H9 (cell line): ENCODE data around the gene RNF26. TPM values are rescaled to one million over a fixed set of nuclear protein-coding genes. Genes with fewer than 3 reads are reported as not detected.

ENCODE experiments used
- DNase-seq: peaks from one replicate; pipeline ENCODE4 v3.0.0-alpha.2; 2017
- H2AFZ ChIP-seq: one replicate; pipeline ENCODE4 v1.6.1; 2013; ENCODE audit warnings: mild to moderate bottlenecking, low read length, control low read depth, moderate library complexity
- H2AK5ac ChIP-seq: 2 replicates; pipeline ENCODE4 v1.6.1; 2013; ENCODE audit warnings: low read length, control low read depth, mixed read lengths; ENCODE audit not compliant: insufficient read length
- H2BK120ac ChIP-seq: one replicate; pipeline ENCODE4 v1.6.1; 2013; ENCODE audit warnings: low read depth, mild to moderate bottlenecking, low read length, control low read depth, inconsistent platforms; ENCODE audit not compliant: poor library complexity, severe bottlenecking
- H2BK12ac ChIP-seq: 2 replicates; pipeline ENCODE4 v1.6.1; 2013; ENCODE audit warnings: low read length, control low read depth, mixed read lengths, low read depth; ENCODE audit not compliant: insufficient read length
- H2BK15ac ChIP-seq: 2 replicates; pipeline ENCODE4 v1.6.1; 2013; ENCODE audit warnings: low read depth, low read length, control low read depth
- H2BK20ac ChIP-seq: one replicate; pipeline ENCODE4 v1.6.1; 2013; ENCODE audit warnings: low read depth, mild to moderate bottlenecking, low read length, control low read depth, inconsistent platforms; ENCODE audit not compliant: poor library complexity, severe bottlenecking
- H2BK5ac ChIP-seq: 2 replicates; pipeline ENCODE4 v1.6.1; 2013; ENCODE audit warnings: low read length, control low read depth, mixed read lengths; ENCODE audit not compliant: insufficient read length
- H3K14ac ChIP-seq: 2 replicates; pipeline ENCODE4 v1.6.1; 2013; ENCODE audit warnings: low read length, control low read depth; ENCODE audit not compliant: insufficient read depth
- H3K18ac ChIP-seq: 2 replicates; pipeline ENCODE4 v1.6.1; 2013; ENCODE audit warnings: low read depth, mild to moderate bottlenecking, mixed read lengths, low read length, control low read depth; ENCODE audit not compliant: insufficient read length
- H3K23ac ChIP-seq: 2 replicates; pipeline ENCODE4 v1.6.1; 2013; ENCODE audit warnings: low read length, control low read depth, mixed read lengths, low read depth; ENCODE audit not compliant: insufficient read length
- H3K23me2 ChIP-seq: 2 replicates; pipeline ENCODE4 v1.6.1; 2013; ENCODE audit warnings: low read depth, mild to moderate bottlenecking, mixed read lengths, low read length, control low read depth; ENCODE audit not compliant: insufficient read length, poor library complexity, severe bottlenecking
- H3K27ac ChIP-seq: 2 replicates; pipeline ENCODE4 v1.5.1; 2013; ENCODE audit warnings: low read length, control low read depth, mixed read lengths, low read depth; ENCODE audit not compliant: insufficient read length
- H3K27me3 ChIP-seq: 2 replicates; pipeline ENCODE4 v1.6.1; 2013; ENCODE audit warnings: low read length, control low read depth, inconsistent platforms; ENCODE audit not compliant: insufficient read depth
- H3K4ac ChIP-seq: 2 replicates; pipeline ENCODE4 v1.6.1; 2013; ENCODE audit warnings: low read depth, mild to moderate bottlenecking, control low read depth, inconsistent platforms, low read length, moderate library complexity
- H3K4me1 ChIP-seq: 2 replicates; pipeline ENCODE4 v1.6.1; 2013; ENCODE audit warnings: low read length, control low read depth, inconsistent platforms; ENCODE audit not compliant: insufficient read depth
- H3K4me2 ChIP-seq: 2 replicates; pipeline ENCODE4 v1.6.1; 2013; ENCODE audit warnings: low read length, control low read depth, mixed read lengths; ENCODE audit not compliant: insufficient read length, insufficient read depth
- H3K56ac ChIP-seq: 2 replicates; pipeline ENCODE4 v1.6.1; 2013; ENCODE audit warnings: low read depth, mild to moderate bottlenecking, mixed read lengths, low read length, control low read depth; ENCODE audit not compliant: insufficient read length
- H3K79me1 ChIP-seq: 2 replicates; pipeline ENCODE4 v1.6.1; 2013; ENCODE audit warnings: low read depth, mild to moderate bottlenecking, moderate library complexity, low read length, control low read depth, inconsistent platforms; ENCODE audit not compliant: insufficient read depth, poor library complexity, severe bottlenecking
- H3K79me2 ChIP-seq: 2 replicates; pipeline ENCODE4 v1.6.1; 2013; ENCODE audit warnings: low read length, control low read depth, inconsistent platforms; ENCODE audit not compliant: insufficient read depth
- H3K9ac ChIP-seq: 2 replicates; pipeline ENCODE4 v1.6.1; 2013; ENCODE audit warnings: low read length, control low read depth, mixed read lengths; ENCODE audit not compliant: insufficient read length; ENCODE audit errors: extremely low read depth
- H3K9me3 ChIP-seq: one replicate; pipeline ENCODE4 v1.6.1; 2013; ENCODE audit warnings: low read depth, low read length, inconsistent platforms; ENCODE audit not compliant: control insufficient read depth
- H3T11ph ChIP-seq: one replicate; pipeline ENCODE4 v1.6.1; 2013; ENCODE audit warnings: mild to moderate bottlenecking, low read length, control low read depth, inconsistent platforms
- H4K20me1 ChIP-seq: one replicate; pipeline ENCODE4 v1.6.1; 2013; ENCODE audit not compliant: control insufficient read depth, insufficient read length, insufficient read depth
- H4K5ac ChIP-seq: 2 replicates; pipeline ENCODE4 v1.6.1; 2013; ENCODE audit warnings: low read depth, mild to moderate bottlenecking, mixed read lengths, low read length, control low read depth; ENCODE audit not compliant: insufficient read length
- H4K8ac ChIP-seq: replicated peaks from 2 replicates; pipeline ENCODE4 v1.6.1; 2013; ENCODE audit warnings: low read length, control low read depth, mixed read lengths, low read depth; ENCODE audit not compliant: insufficient read length
- H4K91ac ChIP-seq: 2 replicates; pipeline ENCODE4 v1.6.1; 2013; ENCODE audit warnings: low read depth, mild to moderate bottlenecking, moderate library complexity, mixed read lengths, low read length, control low read depth; ENCODE audit not compliant: insufficient read length
- H3K27ac Mint-ChIP-seq, 3 experiments: 2 replicates in 2 of 3; 3 replicates in 1 of 3; pipeline ENCODE4 v1.8.0; 2020 to 2021; ENCODE audit warnings: mixed read lengths in 3 of 3, mild to moderate bottlenecking in 1 of 3, moderate library complexity in 1 of 3
- H3K27me3 Mint-ChIP-seq: 2 replicates; pipeline ENCODE4 v1.8.0; 2021; ENCODE audit warnings: low read depth, mild to moderate bottlenecking, moderate library complexity, mixed read lengths
- H3K36me3 Mint-ChIP-seq, 3 experiments: 2 replicates in 2 of 3; 3 replicates in 1 of 3; pipeline ENCODE4 v1.8.0; 2020 to 2021; ENCODE audit warnings: low read depth in 3 of 3, mixed read lengths in 3 of 3; ENCODE audit not compliant: insufficient read depth in 1 of 3
- H3K4me1 Mint-ChIP-seq, 2 experiments: 2 replicates each; pipeline ENCODE4 v1.8.0; 2020; ENCODE audit warnings: mixed read lengths in 2 of 2
- H3K4me3 Mint-ChIP-seq, 2 experiments: 2 replicates in 1 of 2; 3 replicates in 1 of 2; pipeline ENCODE4 v1.8.0; 2020 to 2021; ENCODE audit warnings: mild to moderate bottlenecking in 2 of 2, mixed read lengths in 2 of 2, moderate library complexity in 1 of 2
- H3K9me3 Mint-ChIP-seq, 2 experiments: 2 replicates in 1 of 2; 3 replicates in 1 of 2; pipeline ENCODE4 v1.8.0; 2020; ENCODE audit warnings: mild to moderate bottlenecking in 2 of 2, mixed read lengths in 2 of 2, moderate library complexity in 1 of 2
- CTCF ChIP-seq: fragments of 200-600 bp; sonication (generic); conservative IDR thresholded peaks from 3 replicates; pipeline ENCODE4 v1.8.0; 2021; ENCODE audit warnings: antibody characterized with exemption, mild to moderate bottlenecking
- WGBS: extraction: QIAGEN DNeasy Blood & Tissue Kit; methylation state at CpG from one replicate; pipeline ENCODE4 v1.1.7; 2013; ENCODE audit warnings: missing lambda C conversion rate, low lambda C conversion rate, mixed read lengths; ENCODE audit not compliant: insufficient read length; ENCODE audit errors: extremely low coverage; 5-methylcytosine and 5-hydroxymethylcytosine counted together
- total RNA-seq: library from RNA; stranded (reverse); gene quantifications from 2 replicates; pipeline ENCODE4 v1.2.1, GENCODE V29; 2021

Gene RNF26
- total RNA-seq, 1 experiment from 2014 or later: 57.6 TPM

DNA sequence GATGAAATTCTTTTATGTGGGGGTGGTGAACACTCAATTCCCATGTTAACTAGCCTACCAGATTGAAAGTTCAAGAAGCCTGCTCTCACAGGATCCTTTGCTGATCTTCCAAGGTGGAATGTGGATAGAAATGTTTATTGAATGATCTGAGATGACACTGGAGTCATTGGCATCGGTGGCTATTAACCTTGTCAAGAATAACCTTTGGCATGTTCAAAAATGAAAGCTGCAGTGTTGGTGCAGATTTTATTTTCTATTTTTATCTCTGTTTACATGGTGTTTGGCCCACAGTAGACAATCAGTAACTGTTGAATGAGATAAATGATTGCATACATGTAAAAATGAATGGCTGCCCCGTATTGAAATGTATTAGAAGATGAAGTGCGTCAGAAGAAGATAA, 36.4 kb upstream of the RNF26 start:
- H3K23ac ChIP-seq: no peak overlapping the region
- no peak overlapping the region for H4K8ac ChIP-seq
- Mint-ChIP-seq H3K4me1 (no peaks in the 10 kb centered on the region), H3K27me3 (no peaks in the 10 kb centered on the region), H3K9me3 (no peaks in the 10 kb centered on the region), H3K36me3 (peaks cover 26 to 72% (median 65%) of the 10 kb centered on the region in 3 experiments; a peak in 6 of 7 replicates), H3K27ac (no peak overlapping the region), H3K4me3 (no peak overlapping the region)
- no CpG with 5 or more reads among the region's 3 CpGs for WGBS
- H3K79me1 ChIP-seq: no peaks in the 10 kb centered on the region
- no peak overlapping the region for H2AFZ ChIP-seq
- no peak overlapping the region for H3K4me2 ChIP-seq
- H3K18ac ChIP-seq: no peak overlapping the region
- no peaks in the 10 kb centered on the region for H3K23me2 ChIP-seq
- H3K27ac ChIP-seq: no peak overlapping the region
- no peak overlapping the region for H2BK12ac ChIP-seq
- TF ChIP-seq CTCF: no peak
- no peaks in the 10 kb centered on the region for H3K9me3 ChIP-seq
- DNase-seq: no peak
- no peak overlapping the region for H4K91ac ChIP-seq
- no peak overlapping the region for H2AK5ac ChIP-seq
- H3K9ac ChIP-seq: no peak overlapping the region
- H3K27me3 ChIP-seq: no peaks in the 10 kb centered on the region
- H3K14ac ChIP-seq: no peak overlapping the region
- no peak overlapping the region for H2BK15ac ChIP-seq
- no peak overlapping the region for H2BK5ac ChIP-seq
- H2BK120ac ChIP-seq: no peak overlapping the region
- H3K4ac ChIP-seq: no peak overlapping the region
- no peak overlapping the region for H2BK20ac ChIP-seq
- no peaks in the 10 kb centered on the region for H3K79me2 ChIP-seq
- no peak overlapping the region for H4K5ac ChIP-seq
- no peaks in the 10 kb centered on the region for H3K4me1 ChIP-seq
- no peak overlapping the region for H3K56ac ChIP-seq
- no peak overlapping the region for H3T11ph ChIP-seq
- no peaks in the 10 kb centered on the region for H4K20me1 ChIP-seq
